NB4 (cell line): ENCODE measurements around the gene FRS2.

Source experiments
- CTCF ChIP-seq: IDR thresholded peaks from one replicate; pipeline ENCODE4 v1.5.1; 2012; ENCODE audit warnings: low read depth, low read length
- MYC ChIP-seq: IDR thresholded peaks from 2 replicates; pipeline ENCODE4 v1.6.1; 2011; ENCODE audit warnings: low read depth, low read length
- POLR2A ChIP-seq: IDR thresholded peaks from 2 replicates; pipeline ENCODE4 v1.6.1; 2011; ENCODE audit warnings: mild to moderate bottlenecking; ENCODE audit not compliant: insufficient read length; ENCODE audit errors: extremely low read depth

- no peak for TF ChIP-seq CTCF
- TF ChIP-seq POLR2A = no peak
- TF ChIP-seq MYC = no peak
Measured at GRCh38 chr12:69575346-69575745, 105.2 kb downstream of the FRS2 start.
